ENCODE results near the gene LRRK2. TPM values are rescaled to one million over a fixed set of nuclear protein-coding genes. Genes with fewer than 3 reads are reported as not detected.

The LRRK2 gene
- total RNA-seq, 1 donor from 2014 or later: 0.52 TPM

- no peak overlapping the region for H3K4me3 ChIP-seq (ENCODE audit: low read depth, low read length)
- no peak for DNase-seq (ENCODE audit: low read depth)
- TF ChIP-seq CTCF (conservative IDR thresholded peaks at IDR 0.05; ENCODE audit: low read depth, low read length): no peak
Observed at GRCh38 chr12:40184493-40185302, 40.1 kb upstream of the LRRK2 start.

GRCh38 chr12:40185303-40185693, 39.5 kb upstream of the LRRK2 start:
- no peak for DNase-seq (ENCODE audit: low read depth)
- H3K4me3 ChIP-seq (ENCODE audit: low read depth, low read length): no peak overlapping the region
- no peak for TF ChIP-seq CTCF (conservative IDR thresholded peaks at IDR 0.05; ENCODE audit: low read depth, low read length)

GRCh38 chr12:40188558-40189320, 36.1 kb upstream of the LRRK2 start:
- no peak overlapping the region for H3K4me3 ChIP-seq (ENCODE audit: low read depth, low read length)
- no peak for TF ChIP-seq CTCF (conservative IDR thresholded peaks at IDR 0.05; ENCODE audit: low read depth, low read length)
- DNase-seq (ENCODE audit: low read depth): no peak

GRCh38 chr12:40192704-40193255, 32.0 kb upstream of the LRRK2 start:
- no peak for TF ChIP-seq CTCF (conservative IDR thresholded peaks at IDR 0.05; ENCODE audit: low read depth, low read length)
- H3K4me3 ChIP-seq (ENCODE audit: low read depth, low read length): no peak overlapping the region
- DNase-seq (ENCODE audit: low read depth): no peak

GRCh38 chr12:40194846-40195245, 30.0 kb upstream of the LRRK2 start:
- no peak for DNase-seq (ENCODE audit: low read depth)
- no peak for TF ChIP-seq CTCF (conservative IDR thresholded peaks at IDR 0.05; ENCODE audit: low read depth, low read length)
- no peak overlapping the region for H3K4me3 ChIP-seq (ENCODE audit: low read depth, low read length)

- no peak for DNase-seq (ENCODE audit: low read depth)
- no peak for TF ChIP-seq CTCF (conservative IDR thresholded peaks at IDR 0.05; ENCODE audit: low read depth, low read length)
- no peak overlapping the region for H3K4me3 ChIP-seq (ENCODE audit: low read depth, low read length)
Observed at GRCh38 chr12:40197590-40197989, 27.2 kb upstream of the LRRK2 start.

Data from epithelial cell of proximal tubule (primary cell).